ENCODE data around the gene GGN. TPM values are rescaled to one million over a fixed set of nuclear protein-coding genes. Genes with fewer than 3 reads are reported as not detected.

GGN gene
- total RNA-seq, 6 experiments from 2014 or later, result not detected

- DNase-seq (peak; percentile 95 to 97 (median 95)), ATAC-seq (peak; percentile 73 to 81 (median 79))
- WGBS (ENCODE audit: insufficient coverage, low coverage, low lambda C conversion rate, missing lambda C conversion rate), result 2% methylated on average over 23 of the region's 41 CpGs
- H3K27ac ChIP-seq, result peak overlapping the region; percentile 58 to 79 (median 78)
- H3K4me3 ChIP-seq, result peak overlapping the region; percentile 48 to 66 (median 65)
- H3K27me3 ChIP-seq, result no peaks in the 10 kb centered on the region
- peaks cover 0 to 4% (median 0%) of the 10 kb centered on the region in 4 donors for H3K4me1 ChIP-seq
- TF ChIP-seq CTCF (IDR thresholded peaks at IDR 0.05) (no peak), POLR2A (IDR thresholded peaks at IDR 0.05) (no peak)
- H3K36me3 ChIP-seq, result no peaks in the 10 kb centered on the region
- H3K9me3 ChIP-seq, result no peaks in the 10 kb centered on the region
- intact Hi-C loops (cut with DNase I), result no loop called here
Observed at GRCh38 chr19:38336638-38337359, 51.0 kb downstream of the GGN start.

GRCh38 chr19:38335949-38336637 is 51.7 kb downstream of the GGN start:
- TF ChIP-seq CTCF (IDR thresholded peaks at IDR 0.05), result no peak
- no peak for TF ChIP-seq POLR2A (IDR thresholded peaks at IDR 0.05)
- Histone ChIP-seq H3K9me3 (no peaks in the 10 kb centered on the region), H3K36me3 (no peaks in the 10 kb centered on the region), H3K4me1 (peaks cover 0 to 4% (median 0%) of the 10 kb centered on the region in 4 donors), H3K4me3 (peak overlapping the region; percentile 48 to 66 (median 65)), H3K27me3 (no peaks in the 10 kb centered on the region), H3K27ac (peak overlapping the region; percentile 58 to 79 (median 78))
- under 1% methylated on average over 46 of the region's 52 CpGs for WGBS (ENCODE audit: insufficient coverage, low coverage, low lambda C conversion rate, missing lambda C conversion rate)
- DNase-seq (peak; percentile 97), ATAC-seq (peak; percentile 81 to 89 (median 86))
- intact Hi-C loops (cut with DNase I), result loop anchor here in 1 of 2 donors (2.0 kb wide), 1 partner anchor 91 kb away; no protein-coding TSS in a partner anchor

Other genes with a start within 250 kb of the GGN start
- gene DPF1, start 163.8 kb downstream of the GGN start, total RNA-seq, result not detected
- 1 to 10 TPM; 2.7 to 8.7 (median 6.7) TPM for gene PPP1R14A, start 131.7 kb downstream of the GGN start, total RNA-seq
- gene SPINT2, start 123.5 kb downstream of the GGN start, total RNA-seq, result 10 to 100 TPM in 1 of 6 experiments, 1 to 10 TPM in 5; 3.5 to 19.1 (median 6.2) TPM
- gene C19orf33, start 83.8 kb downstream of the GGN start, total RNA-seq, result 1 to 10 TPM in 1 of 6 experiments, not detected in 5; 1.8 TPM
- 10 to 100 TPM; 26.3 to 69.7 (median 42.0) TPM for gene YIF1B, start 72.1 kb downstream of the GGN start, total RNA-seq
- gene KCNK6, start 68.2 kb downstream of the GGN start, total RNA-seq, result 1 to 10 TPM; 1.1 to 3.1 (median 2.2) TPM
- gene CATSPERG, start 52.2 kb downstream of the GGN start, total RNA-seq, result 1 to 10 TPM in 4 of 6 experiments, under 1 TPM in 1, not detected in 1; 0.69 to 4.4 (median 2.4) TPM
- 100 to 1,000 TPM in 2 of 6 experiments, 10 to 100 TPM in 4; 69.2 to 181 (median 75.2) TPM for gene PSMD8, start 13.5 kb downstream of the GGN start, total RNA-seq
- gene SPRED3, start 663 bp upstream of the GGN start, total RNA-seq, result under 1 TPM in 4 of 6 experiments, not detected in 2; 0.12 to 0.37 (median 0.22) TPM
- 10 to 100 TPM in 3 of 6 experiments, 1 to 10 TPM in 3; 7.6 to 19.8 (median 9.8) TPM for gene FAM98C, start 15.1 kb upstream of the GGN start, total RNA-seq
- gene RASGRP4, start 38.2 kb upstream of the GGN start, total RNA-seq, result 1 to 10 TPM in 2 of 6 experiments, under 1 TPM in 4; 0.77 to 1.5 (median 0.93) TPM
- 1 to 10 TPM in 1 of 6 experiments, under 1 TPM in 5; 0.12 to 1.1 (median 0.49) TPM for gene RYR1, start 45.7 kb upstream of the GGN start, total RNA-seq
- gene MAP4K1, start 229.9 kb upstream of the GGN start, total RNA-seq, result 1 to 10 TPM in 5 of 6 experiments, under 1 TPM in 1; 0.93 to 3.1 (median 2.0) TPM
- 100 to 1,000 TPM in 4 of 6 experiments, 10 to 100 TPM in 2; 86.3 to 305 (median 116) TPM for gene EIF3K, start 231.2 kb upstream of the GGN start, total RNA-seq

Measured in right lobe of liver (tissue), 6 donors.